ENCODE measurements around the gene BTNL9.

DNA sequence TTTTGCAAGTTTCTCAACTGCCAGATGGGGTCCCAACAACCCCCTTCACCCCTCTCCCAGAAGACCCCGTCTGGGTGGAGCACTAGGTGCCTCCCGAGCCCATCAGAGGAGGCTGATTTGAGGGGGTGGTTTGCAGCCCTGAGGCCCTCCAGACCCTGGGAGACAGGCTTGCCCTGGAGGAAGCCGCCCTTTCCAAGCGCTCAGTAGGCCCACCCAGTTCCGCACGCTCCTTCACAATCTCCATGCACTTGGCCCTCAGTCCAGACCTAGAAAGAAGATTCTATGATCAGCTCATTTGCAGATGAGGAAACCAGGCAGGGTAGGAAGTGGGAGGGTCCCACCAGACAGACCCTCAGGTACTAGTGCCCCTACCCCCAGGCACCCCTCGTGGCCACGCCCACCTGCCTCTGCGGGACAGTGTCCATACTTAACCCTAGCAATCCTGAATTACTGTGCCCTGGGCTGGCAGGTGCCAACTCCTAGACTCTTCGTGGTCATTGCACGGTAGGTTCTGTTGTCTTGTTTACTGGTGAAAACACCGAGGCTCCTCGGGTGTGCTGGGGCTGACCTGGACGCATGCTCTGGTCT, 68.6 kb downstream of the BTNL9 start:
- TF ChIP-seq CTCF (IDR thresholded peaks at IDR 0.05; ENCODE audit: low read depth, low read length, poor library complexity, severe bottlenecking) (no peak), EZH2phosphoT487 (IDR thresholded peaks at IDR 0.05; ENCODE audit: borderline replicate concordance, low read length) (no peak)

Data from DOHH2 (cell line).